IMR-90 (cell line): ENCODE results near the gene RNF128. TPM values are rescaled to one million over a fixed set of nuclear protein-coding genes. Genes with fewer than 3 reads are reported as not detected.

Source experiments
- ATAC-seq: fragments of 200-7000 bp; cut with Tn5 transposase; 2 replicates; pipeline ENCODE4 v1.9.1; 2020; ENCODE audit warnings: low read depth, mild to moderate bottlenecking, moderate library complexity
- BruUV-seq: library from RNA; stranded (reverse); fragments of 400-500 nt; replicated peaks from 2 replicates; lab custom pipeline; 2021; lab: Mats Ljungman, UMichigan
- CTCF ChIA-PET: fragments of 300-600 bp; formaldehyde crosslinking; extraction: SDS; loops from one replicate; lab custom pipeline; 2021; ENCODE audit warnings: antibody characterized with exemption; lab: Yijun Ruan, JAX
- POLR2A ChIA-PET: fragments of 300-600 bp; sonication (Branson Sonifier 250); formaldehyde crosslinking; loops from one replicate; lab custom pipeline; 2022; ENCODE audit warnings: antibody characterized with exemption; ENCODE audit not compliant: unreplicated experiment; lab: Charles Lee
- DNase-seq: peaks from one replicate; pipeline ENCODE4 v3.0.0; 2013
- H2AFZ ChIP-seq: replicated peaks from 2 replicates; pipeline ENCODE3; 2013; ENCODE audit warnings: low read length, mild to moderate bottlenecking; ENCODE audit not compliant: poor library complexity
- H2AK5ac ChIP-seq: 2 replicates; pipeline ENCODE4 v1.6.1; 2013; ENCODE audit warnings: low read depth, low read length, inconsistent platforms
- H2AK9ac ChIP-seq: replicated peaks from 2 replicates; pipeline ENCODE3; 2013; ENCODE audit warnings: mild to moderate bottlenecking, low read depth, low read length, moderate library complexity; ENCODE audit not compliant: poor library complexity
- H2BK120ac ChIP-seq: 2 replicates; pipeline ENCODE4 v1.6.1; 2013; ENCODE audit warnings: low read depth, low read length, inconsistent platforms
- H2BK15ac ChIP-seq: 3 replicates; pipeline ENCODE4 v1.6.1; 2013; ENCODE audit warnings: low read depth, low read length, inconsistent platforms
- H2BK20ac ChIP-seq: 2 replicates; pipeline ENCODE4 v1.6.1; 2013; ENCODE audit warnings: low read depth, mild to moderate bottlenecking, inconsistent platforms, low read length, moderate library complexity
- H2BK5ac ChIP-seq: 2 replicates; pipeline ENCODE4 v1.6.1; 2013; ENCODE audit warnings: mild to moderate bottlenecking, low read depth, low read length, inconsistent platforms; ENCODE audit not compliant: poor library complexity, severe bottlenecking
- H3K14ac ChIP-seq: replicated peaks from 2 replicates; pipeline ENCODE4 v1.6.1; 2013; ENCODE audit warnings: low read depth, low read length, inconsistent platforms
- H3K18ac ChIP-seq: 2 replicates; pipeline ENCODE4 v1.6.1; 2013; ENCODE audit warnings: low read depth, low read length, control low read depth
- H3K23ac ChIP-seq: 2 replicates; pipeline ENCODE4 v1.6.1; 2013; ENCODE audit warnings: low read depth, low read length, inconsistent platforms
- H3K27ac ChIP-seq: 2 replicates; pipeline ENCODE4 v1.5.1; 2013; ENCODE audit warnings: mild to moderate bottlenecking, control low read depth, low read length; ENCODE audit not compliant: insufficient read depth
- H3K27me3 ChIP-seq: 2 replicates; pipeline ENCODE4 v1.6.1; 2013; ENCODE audit warnings: low read length; ENCODE audit not compliant: control insufficient read depth, insufficient read depth
- H3K36me3 ChIP-seq: 2 replicates; pipeline ENCODE4 v1.6.1; 2013; ENCODE audit warnings: low read length, mixed read lengths; ENCODE audit not compliant: control insufficient read depth, insufficient read depth
- H3K4ac ChIP-seq: 2 replicates; pipeline ENCODE4 v1.6.1; 2013; ENCODE audit warnings: low read depth, low read length, inconsistent platforms
- H3K4me1 ChIP-seq: 2 replicates; pipeline ENCODE4 v1.6.1; 2013; ENCODE audit warnings: low read length, mixed read lengths; ENCODE audit not compliant: control insufficient read depth, insufficient read depth
- H3K4me2 ChIP-seq: 2 replicates; pipeline ENCODE4 v1.6.1; 2013; ENCODE audit warnings: low read depth, mild to moderate bottlenecking, control low read depth, low read length, moderate library complexity
- H3K4me3 ChIP-seq: 2 replicates; pipeline ENCODE4 v1.5.1; 2013; ENCODE audit warnings: low read depth, mild to moderate bottlenecking, control low read depth, low read length, moderate library complexity; ENCODE audit not compliant: insufficient read depth
- H3K56ac ChIP-seq: 2 replicates; pipeline ENCODE4 v1.6.1; 2013; ENCODE audit warnings: low read length, inconsistent platforms; ENCODE audit not compliant: insufficient read depth; ENCODE audit errors: extremely low read depth
- H3K79me1 ChIP-seq, 2 experiments: 2 replicates each; pipeline ENCODE4 v1.6.1; 2013; ENCODE audit warnings: low read length in 2 of 2, inconsistent platforms in 1 of 2, low read depth in 1 of 2
- H3K9ac ChIP-seq: 2 replicates; pipeline ENCODE4 v1.6.1; 2013; ENCODE audit warnings: low read depth, low read length, control low read depth
- H3K9me1 ChIP-seq: 2 replicates; pipeline ENCODE4 v1.6.1; 2013; ENCODE audit warnings: low read length, inconsistent platforms; ENCODE audit not compliant: insufficient read depth
- H3K9me3 ChIP-seq: 2 replicates; pipeline ENCODE4 v1.6.1; 2013; ENCODE audit warnings: low read length; ENCODE audit not compliant: control insufficient read depth, insufficient read depth
- H4K20me1 ChIP-seq: 2 replicates; pipeline ENCODE4 v1.6.1; 2013; ENCODE audit warnings: low read length, inconsistent platforms; ENCODE audit not compliant: insufficient read depth
- H4K5ac ChIP-seq: 2 replicates; pipeline ENCODE4 v1.6.1; 2013; ENCODE audit warnings: mild to moderate bottlenecking, low read depth, low read length, control low read depth
- H4K8ac ChIP-seq, 2 experiments: 2 replicates each; pipeline ENCODE4 v1.6.1; 2013; ENCODE audit warnings: low read depth in 2 of 2, low read length in 2 of 2, control low read depth in 1 of 2, inconsistent platforms in 1 of 2
- H4K91ac ChIP-seq: 2 replicates; pipeline ENCODE4 v1.6.1; 2013; ENCODE audit warnings: low read depth, low read length, inconsistent platforms; ENCODE audit not compliant: insufficient read depth
- MAFK ChIP-seq: IDR thresholded peaks from 2 replicates; pipeline ENCODE4 v1.6.1; 2012; ENCODE audit warnings: low read depth, low read length, improper control_type of control experiment
- NFE2L2 ChIP-seq: fragments of 150-350 bp; IDR thresholded peaks from 2 replicates; pipeline ENCODE4 v1.6.1; 2016; ENCODE audit warnings: low read depth, mild to moderate bottlenecking, low read length
- RCOR1 ChIP-seq: IDR thresholded peaks from 2 replicates; pipeline ENCODE4 v1.6.1; 2012; ENCODE audit warnings: mild to moderate bottlenecking, low read length, improper control_type of control experiment; ENCODE audit not compliant: insufficient replicate concordance
- WGBS, 2 experiments: methylation state at CpG; one replicate each; pipeline versions ENCODE4 v1.1.5 to v1.1.7; 2013; ENCODE audit warnings: missing lambda C conversion rate in 2 of 2; ENCODE audit not compliant: insufficient read length in 1 of 2; ENCODE audit errors: extremely low coverage in 2 of 2; 5-methylcytosine and 5-hydroxymethylcytosine counted together
- dilution Hi-C: fragments of 300-500 bp; cut with HindIII; formaldehyde crosslinking; loops from one replicate; pipeline ENCODE4 v1.14.3; 2018; ENCODE audit warnings: low sequenced_read_pairs; ENCODE audit not compliant: unreplicated experiment
- in situ Hi-C: fragments of 300-500 bp; cut with MboI; formaldehyde crosslinking; loops from 3 replicates; pipeline ENCODE4 v1.14.3; 2019; ENCODE audit warnings: low sequenced_read_pairs, inconsistent platforms, mixed read lengths
- intact Hi-C: fragments of 100-400 bp; cut with micrococcal nuclease; formaldehyde crosslinking; loops from 2 replicates; pipeline ENCODE4 v1.10.0; 2022
- polyA plus RNA-seq, 3 experiments: library from polyadenylated mRNA; depleted of rRNA; stranded (reverse); fragments of >200 nt; gene quantifications; 2 replicates each; pipeline ENCODE4 v1.2.3, GENCODE V29; 2012; ENCODE audit warnings: low replicate concordance in 1 of 3
- total RNA-seq: library from RNA; depleted of rRNA; stranded (reverse); fragments of >200 nt; gene quantifications from 2 replicates; pipeline ENCODE4 v1.2.3, GENCODE V29; 2012

The RNF128 gene
- total and polyA plus RNA-seq, 2 of the 4 experiments (the other 2 are of a cell fraction): 3.0 to 4.8 TPM

DNA sequence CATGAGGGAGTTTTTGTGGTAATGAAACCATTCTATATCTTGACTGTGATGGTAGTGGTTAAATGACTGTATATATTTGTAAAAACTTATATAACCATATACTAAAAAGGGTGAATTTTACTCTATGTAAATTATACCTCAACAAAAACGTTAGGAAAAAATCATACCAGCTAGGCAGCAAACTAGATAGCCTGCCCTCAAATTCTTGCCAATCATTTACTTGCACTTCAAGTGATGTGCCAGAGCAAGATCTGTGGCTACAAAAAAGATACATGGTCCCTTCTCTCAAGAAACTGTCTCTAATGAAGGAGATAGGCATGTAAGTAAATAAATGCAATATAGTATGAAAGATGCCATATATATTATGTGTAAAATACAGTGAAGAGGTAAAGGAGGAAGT is 10.0 kb upstream of the RNF128 start:
- no peaks in the 10 kb centered on the region for H3K36me3 ChIP-seq
- no peaks in the 10 kb centered on the region for H4K20me1 ChIP-seq
- no peak overlapping the region for H4K91ac ChIP-seq
- H2AK5ac ChIP-seq: no peak overlapping the region
- TF ChIP-seq MAFK (no peak), RCOR1 (no peak), NFE2L2 (no peak)
- H3K4me1 ChIP-seq: no peaks in the 10 kb centered on the region
- no peaks in the 10 kb centered on the region for H3K9me1 ChIP-seq
- H3K56ac ChIP-seq: no peak overlapping the region
- ATAC-seq (no peak), DNase-seq (no peak)
- H2AK9ac ChIP-seq: no peak overlapping the region
- H3K18ac ChIP-seq: no peak overlapping the region
- no peak overlapping the region for H4K8ac ChIP-seq
- H2AFZ ChIP-seq: no peak overlapping the region
- H3K9ac ChIP-seq: no peak overlapping the region
- BruUV-seq: no TSS peak
- H4K5ac ChIP-seq: no peak overlapping the region
- no peak overlapping the region for H2BK20ac ChIP-seq
- H2BK5ac ChIP-seq: no peak overlapping the region
- no peak overlapping the region for H2BK120ac ChIP-seq
- dilution Hi-C loops: no loop called here
- no peak overlapping the region for H3K23ac ChIP-seq
- no peak overlapping the region for H2BK15ac ChIP-seq
- H3K79me1 ChIP-seq: no peaks in the 10 kb centered on the region
- no peak overlapping the region for H3K4me2 ChIP-seq
- intact Hi-C loops: no loop called here
- no peak overlapping the region for H3K4me3 ChIP-seq
- no CpG with 5 or more reads among the region's 1 CpG for WGBS, 2 experiments
- in situ Hi-C loops: no loop called here
- H3K9me3 ChIP-seq: no peaks in the 10 kb centered on the region
- POLR2A ChIA-PET: no interaction called here
- H3K27me3 ChIP-seq: peaks cover 2% of the 10 kb centered on the region
- no peak overlapping the region for H3K4ac ChIP-seq
- CTCF ChIA-PET: no interaction called here
- no peak overlapping the region for H3K27ac ChIP-seq
- H3K14ac ChIP-seq: no peak overlapping the region
